HEK293 (cell line): ENCODE measurements around the gene CPXM1.

Experiments
- CTCF ChIA-PET: fragments of 350-600 bp; formaldehyde crosslinking; extraction: SDS; loops from one replicate; lab custom pipeline; 2021; ENCODE audit warnings: antibody characterized with exemption; lab: Yijun Ruan, JAX
- POLR2A ChIA-PET: fragments of 300-600 bp; formaldehyde crosslinking; extraction: SDS; loops from one replicate; lab custom pipeline; 2020; ENCODE audit warnings: antibody characterized with exemption, inconsistent platforms; lab: Yijun Ruan, JAX
- H3K27ac ChIP-seq: fragments of 200-500 bp; sonication (Bioruptor generic); 2 replicates; pipeline ENCODE4 v1.5.1; 2014; ENCODE audit warnings: low read depth, low read length, control low read depth, inconsistent platforms; ENCODE audit errors: extremely low read depth
- H3K36me3 ChIP-seq, 2 experiments: fragments of 200-500 bp in 1 of 2; sonication (Bioruptor generic) in 1 of 2; 1 replicate in 1 of 2; 2 replicates in 1 of 2; pipeline ENCODE4 v1.5.1; 2014 to 2017; ENCODE audit warnings: inconsistent platforms in 2 of 2, low read length in 2 of 2; ENCODE audit not compliant: control insufficient read depth in 2 of 2, insufficient read depth in 1 of 2
- H3K4me1 ChIP-seq: fragments of 200-500 bp; sonication (Bioruptor generic); 2 replicates; pipeline ENCODE4 v1.5.1; 2014; ENCODE audit warnings: mild to moderate bottlenecking, low read length, inconsistent platforms; ENCODE audit not compliant: control insufficient read depth, insufficient read depth
- H3K4me3 ChIP-seq: 2 replicates; pipeline ENCODE4 v1.5.1; 2011; ENCODE audit warnings: low read depth, mild to moderate bottlenecking, control low read depth, low read length, moderate library complexity
- H3K9me3 ChIP-seq: fragments of 200-500 bp; sonication (Bioruptor generic); 2 replicates; pipeline ENCODE4 v1.5.1; 2014; ENCODE audit warnings: low read depth, low read length, inconsistent platforms; ENCODE audit not compliant: control insufficient read depth, insufficient read depth
- GLI4 ChIP-seq: fragments of 450-650 bp; formaldehyde crosslinking; IDR thresholded peaks from 2 replicates; pipeline ENCODE4 v1.5.1; 2016; ENCODE audit warnings: missing biosample characterization, missing genetic modification characterization
- KLF9 ChIP-seq: fragments of 450-650 bp; formaldehyde crosslinking; IDR thresholded peaks from 2 replicates; pipeline ENCODE4 v1.5.1; 2016; ENCODE audit warnings: missing biosample characterization, missing genetic modification characterization, low read depth
- SETDB1 ChIP-seq: IDR thresholded peaks from one replicate; pipeline ENCODE4 v1.6.1; 2017; ENCODE audit warnings: mild to moderate bottlenecking, low read length, moderate library complexity, mixed read lengths; ENCODE audit not compliant: insufficient read length
- SP7 ChIP-seq: fragments of 450-650 bp; formaldehyde crosslinking; IDR thresholded peaks from 2 replicates; pipeline ENCODE4 v1.5.1; 2016; ENCODE audit warnings: missing biosample characterization, missing genetic modification characterization
- TRIM28 ChIP-seq: IDR thresholded peaks from 2 replicates; pipeline ENCODE4 v1.6.1; 2011; ENCODE audit warnings: low read length, control low read depth, borderline replicate concordance
- ZBTB20 ChIP-seq: fragments of 450-650 bp; formaldehyde crosslinking; IDR thresholded peaks from 2 replicates; pipeline ENCODE4 v1.5.1; 2016; ENCODE audit warnings: missing biosample characterization, missing genetic modification characterization
- ZBTB8A ChIP-seq: fragments of 450-650 bp; formaldehyde crosslinking; IDR thresholded peaks from 2 replicates; pipeline ENCODE4 v1.5.1; 2016; ENCODE audit warnings: missing biosample characterization, missing genetic modification characterization
- ZFHX2 ChIP-seq: fragments of 450-650 bp; formaldehyde crosslinking; conservative IDR thresholded peaks from 2 replicates; pipeline ENCODE4 v1.5.1; 2016; ENCODE audit warnings: missing biosample characterization, missing genetic modification characterization
- ZFP37 ChIP-seq: fragments of 450-650 bp; formaldehyde crosslinking; IDR thresholded peaks from 2 replicates; pipeline ENCODE4 v1.5.1; 2016; ENCODE audit warnings: missing biosample characterization, missing genetic modification characterization
- ZFP69B ChIP-seq: fragments of 450-650 bp; formaldehyde crosslinking; IDR thresholded peaks from 2 replicates; pipeline ENCODE4 v1.5.1; 2016; ENCODE audit warnings: missing biosample characterization, missing genetic modification characterization
- ZNF132 ChIP-seq: fragments of 450-650 bp; formaldehyde crosslinking; IDR thresholded peaks from 2 replicates; pipeline ENCODE4 v1.5.1; 2017; ENCODE audit warnings: missing biosample characterization, missing genetic modification characterization, borderline replicate concordance
- ZNF350 ChIP-seq: fragments of 450-650 bp; formaldehyde crosslinking; IDR thresholded peaks from 2 replicates; pipeline ENCODE4 v1.5.0; 2017; ENCODE audit warnings: missing biosample characterization, mild to moderate bottlenecking, missing genetic modification characterization
- ZNF426 ChIP-seq: fragments of 450-650 bp; formaldehyde crosslinking; IDR thresholded peaks from 2 replicates; pipeline ENCODE4 v1.5.1; 2017; ENCODE audit warnings: missing biosample characterization, missing genetic modification characterization, mild to moderate bottlenecking, inconsistent platforms, moderate library complexity
- ZNF658 ChIP-seq: fragments of 450-650 bp; formaldehyde crosslinking; IDR thresholded peaks from 2 replicates; pipeline ENCODE4; 2016; ENCODE audit warnings: missing biosample characterization, missing genetic modification characterization
- TF ChIP-seq, protein P1 (sequence below): fragments of 450-650 bp; formaldehyde crosslinking; IDR thresholded peaks from 2 replicates; pipeline ENCODE4 v1.5.1; 2016; ENCODE audit warnings: missing biosample characterization, missing genetic modification characterization, borderline replicate concordance
- TF ChIP-seq, protein P2 (sequence below): fragments of 450-650 bp; IDR thresholded peaks from 2 replicates; pipeline ENCODE4 v1.5.1; 2018; ENCODE audit warnings: missing biosample characterization, mild to moderate bottlenecking, missing genetic modification characterization
- TF ChIP-seq, protein P3 (sequence below): fragments of 450-650 bp; formaldehyde crosslinking; IDR thresholded peaks from 2 replicates; pipeline ENCODE4 v1.5.1; 2016; ENCODE audit warnings: missing biosample characterization, missing genetic modification characterization

The CPXM1 gene

DNA sequence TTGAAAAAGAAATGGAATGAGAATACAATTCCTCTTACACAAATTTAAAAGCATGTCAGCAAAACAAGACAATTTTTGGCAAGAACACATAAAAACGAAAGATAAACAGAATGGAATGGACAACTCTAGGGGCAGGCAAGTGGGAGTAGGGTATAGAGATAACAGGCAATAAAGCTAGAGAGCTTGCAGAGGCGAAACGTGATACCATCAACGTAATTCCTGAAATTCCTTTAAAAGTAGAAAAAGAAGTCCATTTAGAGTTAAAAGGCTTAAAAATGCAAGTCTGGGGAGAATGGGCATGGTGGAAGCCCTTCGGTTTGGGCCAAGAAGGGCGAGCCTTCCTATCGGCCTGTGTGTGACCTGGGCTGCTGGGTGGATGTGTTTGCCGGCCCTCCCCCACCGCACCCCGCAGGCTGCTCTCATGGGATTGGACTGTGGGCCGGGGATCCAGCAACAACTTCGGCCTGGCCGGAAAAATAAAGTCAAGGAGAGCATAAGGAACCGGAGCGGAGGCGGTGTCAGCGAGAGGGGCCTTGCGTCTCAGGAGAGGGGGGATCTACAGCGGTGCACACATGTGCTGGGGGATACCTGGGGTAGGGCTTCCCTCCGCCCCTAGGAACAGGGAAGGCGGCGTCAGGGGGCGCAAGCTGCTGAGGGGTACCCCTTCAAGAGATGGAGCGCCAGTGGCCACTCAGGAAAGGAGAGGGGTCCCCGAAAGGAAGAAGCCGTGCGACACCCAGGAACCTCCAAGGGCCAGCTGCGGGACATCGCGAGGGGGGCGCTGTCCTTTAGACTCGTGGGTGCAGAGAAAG lies 19.9 kb upstream of the CPXM1 start (continued):
- TF ChIP-seq SETDB1 (no peak), ZBTB8A (tag by site-specific recombination) (0 out of 2 replicates have a peak, but pooled peaks have one; percentile 26), TRIM28 (peak; percentile 60), ZBTB20 (tag by site-specific recombination) (no peak), ZNF350 (tag by site-specific recombination) (no peak), SP7 (tag by site-specific recombination) (0 out of 2 replicates have a peak, but pooled peaks have one; percentile 15), ZNF426 (tag by site-specific recombination) (no peak), ZNF132 (tag by site-specific recombination) (no peak)
- TF ChIP-seq, protein P1, sequence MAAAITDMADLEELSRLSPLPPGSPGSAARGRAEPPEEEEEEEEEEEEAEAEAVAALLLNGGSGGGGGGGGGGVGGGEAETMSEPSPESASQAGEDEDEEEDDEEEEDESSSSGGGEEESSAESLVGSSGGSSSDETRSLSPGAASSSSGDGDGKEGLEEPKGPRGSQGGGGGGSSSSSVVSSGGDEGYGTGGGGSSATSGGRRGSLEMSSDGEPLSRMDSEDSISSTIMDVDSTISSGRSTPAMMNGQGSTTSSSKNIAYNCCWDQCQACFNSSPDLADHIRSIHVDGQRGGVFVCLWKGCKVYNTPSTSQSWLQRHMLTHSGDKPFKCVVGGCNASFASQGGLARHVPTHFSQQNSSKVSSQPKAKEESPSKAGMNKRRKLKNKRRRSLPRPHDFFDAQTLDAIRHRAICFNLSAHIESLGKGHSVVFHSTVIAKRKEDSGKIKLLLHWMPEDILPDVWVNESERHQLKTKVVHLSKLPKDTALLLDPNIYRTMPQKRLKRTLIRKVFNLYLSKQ, result no peak

DNA sequence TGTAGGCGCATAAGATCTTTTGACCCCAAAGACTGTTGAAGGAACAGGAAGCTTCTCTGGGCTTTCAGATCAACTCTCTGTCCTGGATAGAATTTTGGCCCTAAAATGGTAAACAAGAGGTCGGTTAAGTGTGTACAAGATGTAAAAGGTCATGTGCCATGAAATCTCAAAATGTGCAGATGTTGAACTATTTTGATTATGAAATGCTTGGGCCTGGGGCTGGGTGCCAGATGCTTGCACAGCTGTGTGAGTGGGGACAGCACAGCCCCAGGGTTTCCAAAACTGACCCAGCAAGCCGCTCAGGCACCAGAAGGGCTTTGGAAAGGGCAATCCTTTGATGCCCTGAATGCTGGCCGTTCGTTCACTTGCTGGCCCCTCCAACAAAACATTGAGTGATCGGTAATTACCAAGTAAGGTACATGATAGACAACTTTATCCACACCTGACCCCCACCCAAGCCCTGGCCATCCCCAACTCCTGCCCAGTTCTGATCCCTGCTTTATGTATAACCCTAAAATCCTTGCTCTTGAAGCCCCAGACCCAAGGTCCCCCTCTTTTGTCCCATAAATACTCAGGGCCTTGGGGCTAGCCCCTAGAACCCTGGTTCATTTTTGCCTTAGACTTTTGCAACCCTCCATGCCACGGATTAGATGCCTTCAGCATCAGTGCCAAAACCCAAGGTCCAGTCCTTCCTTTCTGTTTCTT lies 17.6 kb upstream of the CPXM1 start:
- peaks cover 19% of the 10 kb centered on the region for H3K4me1 ChIP-seq
- no peak overlapping the region for H3K4me3 ChIP-seq
- ChIA-PET POLR2A (no interaction called here), CTCF (interaction anchor here (1.2 to 2.0 kb wide), 2 partner anchors 34 to 180 kb away, joined by 3 to 6 read pairs; no protein-coding TSS in a partner anchor)
- no peaks in the 10 kb centered on the region for H3K9me3 ChIP-seq
- TF ChIP-seq, protein P2, sequence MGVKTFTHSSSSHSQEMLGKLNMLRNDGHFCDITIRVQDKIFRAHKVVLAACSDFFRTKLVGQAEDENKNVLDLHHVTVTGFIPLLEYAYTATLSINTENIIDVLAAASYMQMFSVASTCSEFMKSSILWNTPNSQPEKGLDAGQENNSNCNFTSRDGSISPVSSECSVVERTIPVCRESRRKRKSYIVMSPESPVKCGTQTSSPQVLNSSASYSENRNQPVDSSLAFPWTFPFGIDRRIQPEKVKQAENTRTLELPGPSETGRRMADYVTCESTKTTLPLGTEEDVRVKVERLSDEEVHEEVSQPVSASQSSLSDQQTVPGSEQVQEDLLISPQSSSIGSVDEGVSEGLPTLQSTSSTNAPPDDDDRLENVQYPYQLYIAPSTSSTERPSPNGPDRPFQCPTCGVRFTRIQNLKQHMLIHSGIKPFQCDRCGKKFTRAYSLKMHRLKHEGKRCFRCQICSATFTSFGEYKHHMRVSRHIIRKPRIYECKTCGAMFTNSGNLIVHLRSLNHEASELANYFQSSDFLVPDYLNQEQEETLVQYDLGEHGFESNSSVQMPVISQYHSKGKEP (tag by site-specific recombination), result no peak
- no peak for TF ChIP-seq ZBTB8A (tag by site-specific recombination)
- TF ChIP-seq, protein P3, sequence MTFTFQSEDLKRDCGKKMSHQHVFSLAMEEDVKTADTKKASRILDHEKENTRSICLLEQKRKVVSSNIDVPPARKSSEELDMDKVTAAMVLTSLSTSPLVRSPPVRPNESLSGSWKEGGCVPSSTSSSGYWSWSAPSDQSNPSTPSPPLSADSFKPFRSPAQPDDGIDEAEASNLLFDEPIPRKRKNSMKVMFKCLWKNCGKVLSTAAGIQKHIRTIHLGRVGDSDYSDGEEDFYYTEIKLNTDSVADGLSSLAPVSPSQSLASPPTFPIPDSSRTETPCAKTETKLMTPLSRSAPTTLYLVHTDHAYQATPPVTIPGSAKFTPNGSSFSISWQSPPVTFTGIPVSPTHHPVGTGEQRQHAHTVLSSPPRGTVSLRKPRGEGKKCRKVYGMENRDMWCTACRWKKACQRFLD (tag by site-specific recombination), result no peak
- TF ChIP-seq ZFP37 (tag by site-specific recombination), result no peak
- TF ChIP-seq ZNF658 (tag by site-specific recombination), result no peak
- no peak for TF ChIP-seq KLF9 (tag by site-specific recombination)
- no peak for TF ChIP-seq GLI4 (tag by site-specific recombination)
- no peaks in the 10 kb centered on the region for H3K36me3 ChIP-seq
- no peak overlapping the region for H3K27ac ChIP-seq

DNA sequence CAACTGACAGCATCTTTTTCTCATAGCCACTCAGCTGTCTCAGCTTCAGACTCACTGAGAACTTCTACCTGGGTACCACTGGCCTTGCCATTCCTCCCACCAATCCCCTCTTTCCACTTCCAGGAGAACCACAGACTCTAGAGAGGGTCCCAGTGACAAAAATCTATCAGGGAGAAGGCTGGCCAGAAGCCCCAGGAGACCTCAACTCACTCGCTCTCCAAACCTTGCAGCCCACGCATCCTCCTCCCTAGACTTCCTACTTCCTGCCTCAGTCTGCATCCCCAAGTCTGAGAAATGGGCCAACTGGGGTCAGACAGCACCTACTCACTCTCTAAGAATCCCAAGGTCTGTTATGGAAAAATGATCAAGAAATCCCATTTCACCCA lies 16.9 kb upstream of the CPXM1 start:
- Histone ChIP-seq H3K4me1 (peaks cover 19% of the 10 kb centered on the region), H3K27ac (no peak overlapping the region), H3K9me3 (no peaks in the 10 kb centered on the region), H3K36me3 (no peaks in the 10 kb centered on the region), H3K4me3 (no peak overlapping the region)
- 0 out of 2 replicates have a peak, but pooled peaks have one; percentile 14 for TF ChIP-seq ZFHX2 (tag by site-specific recombination)
- TF ChIP-seq ZFP69B (tag by site-specific recombination), result no peak
- CTCF ChIA-PET, result interaction anchor here (1.2 to 2.0 kb wide), 3 partner anchors 35 to 180 kb away, joined by 3 to 6 read pairs (median 3); no protein-coding TSS in a partner anchor
- POLR2A ChIA-PET, result no interaction called here
